Panc1 (cell line): ENCODE data around the gene ZXDA.

ENCODE experiments used
- POLR2AphosphoS5 ChIP-seq: IDR thresholded peaks from 2 replicates; pipeline ENCODE4 v1.6.1; 2012; ENCODE audit warnings: mild to moderate bottlenecking, low read depth, low read length, moderate library complexity
- REST ChIP-seq, 2 experiments: IDR thresholded peaks; 2 replicates each; pipeline ENCODE4 v1.6.1; 2011 to 2012; ENCODE audit warnings: low read depth in 2 of 2, control low read depth in 1 of 2, low read length in 1 of 2, mild to moderate bottlenecking in 1 of 2, moderate library complexity in 1 of 2; ENCODE audit not compliant: insufficient read depth in 1 of 2
- TCF7L2 ChIP-seq: IDR thresholded peaks from 2 replicates; pipeline ENCODE4 v1.6.1; 2011; ENCODE audit warnings: mild to moderate bottlenecking, low read depth, low read length, inconsistent platforms
- TF ChIP-seq, protein P1 (sequence below): fragments of 450-650 bp; IDR thresholded peaks from 2 replicates; pipeline ENCODE4 v1.5.1; 2017; ENCODE audit warnings: mild to moderate bottlenecking

GRCh38 chrX:57930051-57930450, 19.8 kb upstream of the ZXDA start:
- TF ChIP-seq, protein P1, sequence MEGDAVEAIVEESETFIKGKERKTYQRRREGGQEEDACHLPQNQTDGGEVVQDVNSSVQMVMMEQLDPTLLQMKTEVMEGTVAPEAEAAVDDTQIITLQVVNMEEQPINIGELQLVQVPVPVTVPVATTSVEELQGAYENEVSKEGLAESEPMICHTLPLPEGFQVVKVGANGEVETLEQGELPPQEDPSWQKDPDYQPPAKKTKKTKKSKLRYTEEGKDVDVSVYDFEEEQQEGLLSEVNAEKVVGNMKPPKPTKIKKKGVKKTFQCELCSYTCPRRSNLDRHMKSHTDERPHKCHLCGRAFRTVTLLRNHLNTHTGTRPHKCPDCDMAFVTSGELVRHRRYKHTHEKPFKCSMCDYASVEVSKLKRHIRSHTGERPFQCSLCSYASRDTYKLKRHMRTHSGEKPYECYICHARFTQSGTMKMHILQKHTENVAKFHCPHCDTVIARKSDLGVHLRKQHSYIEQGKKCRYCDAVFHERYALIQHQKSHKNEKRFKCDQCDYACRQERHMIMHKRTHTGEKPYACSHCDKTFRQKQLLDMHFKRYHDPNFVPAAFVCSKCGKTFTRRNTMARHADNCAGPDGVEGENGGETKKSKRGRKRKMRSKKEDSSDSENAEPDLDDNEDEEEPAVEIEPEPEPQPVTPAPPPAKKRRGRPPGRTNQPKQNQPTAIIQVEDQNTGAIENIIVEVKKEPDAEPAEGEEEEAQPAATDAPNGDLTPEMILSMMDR: no peak
- TF ChIP-seq POLR2AphosphoS5 (no peak), REST (IDR thresholded peaks at IDR 0.05; ENCODE audit: insufficient read depth in 1 of 2, low read depth in 2 of 2, low read length in 1 of 2) (no peak), TCF7L2 (no peak)
